GM12878 (cell line): ENCODE measurements around the gene CDC14A.

Experiments
- CHD1 ChIP-seq: IDR thresholded peaks from 2 replicates; pipeline ENCODE4 v1.6.1; 2012; ENCODE audit warnings: low read depth, low read length, improper control_type of control experiment
- CREM ChIP-seq: IDR thresholded peaks from 2 replicates; pipeline ENCODE4 v1.6.1; 2014; ENCODE audit warnings: antibody characterized with exemption, low read depth
- CTCF ChIP-seq, 3 experiments: IDR thresholded peaks in 2 of 3; conservative IDR thresholded peaks in 1 of 3; 2 replicates each; pipeline ENCODE4 v1.5.1; 2011; ENCODE audit warnings: low read depth in 3 of 3, low read length in 3 of 3, mild to moderate bottlenecking in 3 of 3, control low read depth in 2 of 3, moderate library complexity in 2 of 3, inconsistent platforms in 1 of 3, mixed read lengths in 1 of 3; ENCODE audit not compliant: control insufficient read depth in 2 of 3, insufficient read depth in 1 of 3; ENCODE audit errors: extremely low read depth in 1 of 3
- EP300 ChIP-seq, 2 experiments: fragments of 150-350 bp in 1 of 2; IDR thresholded peaks; 2 replicates each; pipeline ENCODE4 v1.6.1; 2011 to 2012; ENCODE audit warnings: low read depth in 2 of 2, low read length in 2 of 2, borderline replicate concordance in 1 of 2, improper control_type of control experiment in 1 of 2, inconsistent platforms in 1 of 2; ENCODE audit not compliant: control insufficient read depth in 1 of 2
- ESRRA ChIP-seq: IDR thresholded peaks from 2 replicates; pipeline ENCODE4 v1.6.1; 2012; ENCODE audit warnings: mild to moderate bottlenecking, low read length, improper control_type of control experiment
- EZH2 ChIP-seq: IDR thresholded peaks from 2 replicates; pipeline ENCODE4 v1.6.1; 2012; ENCODE audit warnings: low read depth, mild to moderate bottlenecking, control low read depth, inconsistent platforms, low read length, borderline replicate concordance; ENCODE audit not compliant: control insufficient read depth
- POLR2A ChIP-seq: IDR thresholded peaks from 2 replicates; pipeline ENCODE4 v1.6.1; 2011; ENCODE audit warnings: low read depth, mild to moderate bottlenecking, low read length
- REST ChIP-seq: IDR thresholded peaks from 2 replicates; pipeline ENCODE4 v1.6.1; 2012; ENCODE audit warnings: mild to moderate bottlenecking, low read depth, low read length
- TBL1XR1 ChIP-seq: IDR thresholded peaks from 2 replicates; pipeline ENCODE4 v1.6.1; 2012; ENCODE audit warnings: low read depth, low read length, improper control_type of control experiment
- USF2 ChIP-seq: IDR thresholded peaks from 2 replicates; pipeline ENCODE4 v1.6.1; 2011; ENCODE audit warnings: low read depth, low read length, improper control_type of control experiment, borderline replicate concordance
- YY1 ChIP-seq: IDR thresholded peaks from 2 replicates; pipeline ENCODE4 v1.6.1; 2011; ENCODE audit warnings: low read depth, mild to moderate bottlenecking, low read length
- ZBTB11 ChIP-seq: fragments of 450-650 bp; formaldehyde crosslinking; IDR thresholded peaks from 2 replicates; pipeline ENCODE4 v1.5.0; 2022; ENCODE audit warnings: mild to moderate bottlenecking, missing genetic modification characterization

GRCh38 chr1:100463791-100464424 lies 111.6 kb downstream of the CDC14A start:
- TF ChIP-seq EZH2, result no peak
- TF ChIP-seq CREM, result no peak
- no peak for TF ChIP-seq TBL1XR1
- no peak for TF ChIP-seq REST
- TF ChIP-seq ESRRA, result no peak
- TF ChIP-seq POLR2A, result no peak
- no peak for TF ChIP-seq EP300 (IDR thresholded peaks at IDR 0.05; ENCODE audit: borderline replicate concordance in 1 of 2, control insufficient read depth in 1 of 2, low read depth in 2 of 2, low read length in 2 of 2)
- no peak for TF ChIP-seq ZBTB11
- TF ChIP-seq YY1, result peak; percentile 60; the same call in 1 of the 2 replicates
- no peak for TF ChIP-seq CHD1
- TF ChIP-seq CTCF (IDR thresholded peaks at IDR 0.05 in 2 of 3, conservative IDR thresholded peaks at IDR 0.05 in 1 of 3; ENCODE audit: control insufficient read depth in 2 of 3, extremely low read depth in 1 of 3, insufficient read depth in 1 of 3, low read depth in 3 of 3, low read length in 3 of 3), result peak; percentile 78 to 87 (median 87)
- TF ChIP-seq USF2, result no peak
